OCI-M1 (cell line): Measurements from ENCODE around the gene GPR15.
"Not testable (repeated sequence)": the region's sequence is repeated elsewhere in the genome, so short reads cannot be mapped to it uniquely, and the experiment has no call there.

Experiments used
- DNase-seq: peaks from one replicate; lab custom pipeline; 2025; lab: John Stamatoyannopoulos, UW

GPR15 gene

DNA sequence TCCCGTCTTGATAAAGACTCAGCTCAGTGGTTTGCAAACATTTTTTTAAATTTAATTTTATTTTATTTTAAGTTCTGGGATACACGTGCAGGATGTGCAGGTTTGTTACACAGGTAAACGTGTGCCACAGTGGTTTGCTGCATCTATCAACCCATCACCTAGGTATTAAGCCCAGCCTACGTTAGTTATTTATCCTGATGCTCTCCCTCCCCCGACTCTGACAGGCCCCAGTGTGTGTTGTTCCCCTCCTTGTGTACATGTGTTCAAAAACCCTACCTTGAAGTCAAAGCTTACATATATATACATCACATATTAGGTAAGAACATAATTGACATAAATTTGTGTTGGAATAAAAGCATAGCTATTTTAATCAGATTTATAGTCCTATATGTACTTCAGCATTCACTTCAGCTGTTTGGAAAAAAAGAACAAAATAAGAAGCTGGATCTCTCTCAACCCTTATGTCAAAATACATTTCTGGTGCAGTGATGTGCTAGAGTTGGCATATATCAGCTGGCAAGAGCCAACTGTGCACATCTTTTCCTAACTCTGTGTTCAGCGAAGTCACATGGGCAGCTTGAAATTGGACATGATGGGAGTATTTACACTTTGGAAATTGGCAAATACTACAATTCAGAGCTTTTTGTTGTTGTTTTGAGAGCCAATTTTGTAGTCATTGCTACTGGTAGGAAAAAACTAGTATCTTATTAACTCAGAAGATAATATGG is 26.5 kb downstream of the GPR15 start:
- DNase-seq = no peak

DNA sequence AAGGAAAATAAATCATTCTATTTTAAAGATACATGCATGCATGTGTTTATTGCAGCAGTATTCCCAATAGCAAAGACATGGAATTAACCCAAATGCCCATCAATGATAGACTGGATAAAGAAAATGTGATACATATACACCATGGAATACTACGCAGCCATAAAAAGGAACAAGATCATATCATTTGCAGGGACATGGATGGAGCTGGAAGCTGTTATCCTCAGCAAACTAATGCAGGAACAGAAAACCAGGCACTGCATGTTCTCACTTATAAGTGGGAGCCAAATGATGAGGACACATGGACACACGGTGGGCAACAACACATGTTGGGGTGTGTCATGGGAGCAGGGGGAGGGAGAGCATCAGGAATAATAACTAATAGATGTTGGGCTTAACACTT is 28.0 kb downstream of the GPR15 start:
- DNase-seq = not testable (repeated sequence)

GRCh38 chr3:98560911-98561310 is 29.1 kb downstream of the GPR15 start:
- DNase-seq = no peak

GRCh38 chr3:98561727-98562521 is 30.1 kb downstream of the GPR15 start:
- DNase-seq = peak; percentile 21

DNA sequence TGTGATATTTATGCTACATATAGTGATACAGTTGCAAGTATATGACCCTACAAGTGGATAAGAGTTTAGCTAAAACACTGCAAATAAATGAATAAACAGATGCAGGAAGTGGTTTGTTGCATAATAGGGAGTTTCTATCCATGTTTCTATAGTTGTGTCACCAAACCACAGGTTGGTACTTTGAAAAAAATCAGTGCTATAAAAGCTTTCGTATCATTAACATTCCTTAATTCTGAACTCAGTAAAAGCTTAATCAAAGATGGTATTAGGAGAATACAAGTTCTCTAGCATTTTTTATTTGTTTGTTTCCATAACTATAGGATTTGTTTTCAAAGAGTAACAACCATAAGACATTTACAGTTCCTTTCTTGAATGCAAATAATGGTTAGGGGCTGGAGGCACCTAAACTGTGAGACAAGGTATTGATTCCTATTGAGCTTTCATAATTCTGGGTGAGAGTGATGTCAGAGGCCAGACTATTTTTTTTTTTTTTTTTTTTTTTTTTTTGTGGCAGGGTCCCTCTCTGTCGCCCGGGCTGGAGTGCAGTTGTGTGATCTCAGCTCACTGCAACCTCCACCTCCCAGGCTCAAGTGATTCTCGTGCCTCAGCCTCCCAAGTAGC is 32.0 kb downstream of the GPR15 start:
- DNase-seq = peak; percentile 38

DNA sequence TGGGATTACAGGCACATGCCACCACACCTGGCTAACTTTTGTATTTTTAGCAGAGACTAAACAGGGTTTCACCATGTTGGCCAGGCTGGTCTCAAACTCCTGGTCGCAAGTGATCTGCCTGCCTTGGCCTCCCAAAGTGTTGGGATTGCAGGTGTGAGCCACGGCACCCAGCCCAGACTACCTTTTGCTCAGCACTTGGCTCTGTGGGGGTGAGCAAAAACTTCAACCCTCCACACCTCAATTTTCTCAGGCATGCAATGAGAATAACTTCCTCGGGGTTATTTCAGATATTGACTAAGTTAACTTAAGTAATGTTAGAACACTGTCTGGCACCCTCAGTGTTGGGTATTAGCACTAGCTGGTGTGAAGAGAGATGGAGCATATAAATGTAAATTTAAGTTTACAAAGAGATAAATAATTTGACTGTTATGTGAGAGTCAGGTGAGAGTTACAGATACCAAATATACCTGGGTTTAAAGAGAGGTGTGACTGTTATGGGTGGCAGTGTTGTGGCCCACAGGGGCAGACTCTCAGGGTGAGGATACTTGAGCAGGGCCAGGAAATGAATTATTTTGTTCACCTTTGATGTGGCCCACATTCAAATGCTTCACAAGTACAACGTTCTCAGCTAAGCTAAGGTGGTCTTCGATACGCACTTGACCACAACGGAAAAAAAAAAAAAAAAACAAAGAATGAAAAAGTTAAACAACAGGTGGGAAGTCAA is 32.7 kb downstream of the GPR15 start:
- DNase-seq = no peak

GRCh38 chr3:98565237-98565643 is 33.5 kb downstream of the GPR15 start:
- DNase-seq = no peak

DNA sequence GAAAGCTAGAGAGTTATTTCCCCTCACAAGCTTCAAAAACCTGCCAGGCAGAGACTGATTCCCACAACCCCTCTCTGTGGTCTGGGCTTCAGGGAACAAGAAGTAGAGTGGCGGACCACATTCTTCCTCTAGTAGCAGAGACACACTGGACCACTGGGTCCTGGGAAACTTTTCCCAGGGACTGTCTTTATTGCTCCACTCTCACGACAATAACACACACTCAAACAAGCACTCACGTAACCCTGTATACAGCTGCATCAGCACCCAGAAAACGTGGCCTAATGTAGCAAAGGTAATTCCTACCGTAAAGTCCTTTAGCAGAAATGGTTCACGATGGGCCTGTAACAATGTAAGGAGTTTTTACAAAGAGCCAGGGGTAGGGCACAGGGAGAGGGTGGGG is 34.1 kb downstream of the GPR15 start:
- no peak for DNase-seq

- no peak for DNase-seq
Observed at GRCh38 chr3:98567666-98568270, 36.0 kb downstream of the GPR15 start.

DNA sequence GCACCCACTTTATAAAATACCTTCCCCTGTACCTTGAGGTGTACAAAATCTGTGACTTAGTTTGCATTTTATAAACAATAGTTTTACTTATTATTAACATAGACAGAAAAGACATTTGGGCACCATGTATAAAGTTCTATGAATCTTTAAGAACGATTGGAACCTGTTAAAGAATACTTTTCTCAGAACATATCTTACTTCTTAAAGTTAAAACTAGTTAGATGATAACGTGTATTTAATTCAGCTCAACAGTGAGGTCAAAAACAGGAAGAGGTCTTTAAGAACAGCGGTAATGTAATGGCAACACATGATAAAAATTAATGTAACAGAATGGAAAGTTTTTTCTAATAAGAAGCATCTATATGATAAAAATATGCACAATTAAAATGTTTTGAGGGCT is 36.6 kb downstream of the GPR15 start:
- DNase-seq = no peak

DNA sequence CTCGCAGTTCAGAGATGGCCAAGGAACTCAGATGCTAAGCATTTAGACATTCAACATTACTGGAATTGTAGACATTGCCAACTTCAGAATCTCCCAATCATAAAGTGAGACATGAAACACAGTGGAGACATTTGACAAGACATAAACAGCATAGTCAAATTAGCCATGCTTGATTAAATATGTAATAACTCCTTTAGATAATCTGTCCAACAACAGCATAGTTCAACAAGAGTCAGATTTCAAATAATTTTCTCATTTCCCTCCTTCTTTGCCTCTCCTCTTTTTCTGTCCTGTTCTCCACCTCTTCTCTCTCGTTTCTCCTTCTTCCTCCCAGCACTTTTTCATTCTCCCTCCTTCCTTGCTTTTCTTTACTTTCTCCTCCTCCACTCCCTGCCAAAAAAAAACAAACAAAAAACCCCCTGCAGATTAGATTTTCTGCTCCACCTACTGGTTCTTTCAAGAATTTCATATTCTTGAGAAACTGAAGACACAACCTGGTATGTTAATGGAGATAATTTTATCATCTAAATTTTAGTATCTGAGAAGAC is 41.5 kb downstream of the GPR15 start:
- DNase-seq = peak; percentile 78

- peak; percentile 54 for DNase-seq
Observed at GRCh38 chr3:98574132-98574531, 42.4 kb downstream of the GPR15 start.

GRCh38 chr3:98577178-98577895 is 45.6 kb downstream of the GPR15 start:
- no peak for DNase-seq

- DNase-seq = no peak
Observed at GRCh38 chr3:98580401-98581386, 48.9 kb downstream of the GPR15 start.

- no peak for DNase-seq
Observed at GRCh38 chr3:98581474-98581873, 49.7 kb downstream of the GPR15 start.

DNA sequence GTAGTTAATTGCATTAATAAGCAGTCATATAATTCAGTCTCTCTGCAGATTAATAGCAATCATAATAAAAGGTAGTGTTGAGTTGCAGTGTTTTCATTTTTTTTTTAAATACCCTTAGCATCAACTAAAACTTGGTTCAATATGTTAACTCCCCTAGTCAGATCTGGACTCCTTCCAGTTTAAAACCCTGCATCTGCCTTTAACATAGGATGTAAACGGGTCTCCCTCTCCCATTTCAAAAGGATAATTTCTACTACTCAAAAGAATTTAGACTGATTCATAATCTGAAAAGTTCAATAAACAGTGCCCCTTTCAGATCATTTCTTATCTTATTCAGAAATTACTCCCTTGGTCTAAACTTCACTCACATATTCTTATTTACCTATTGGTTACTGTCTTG is 50.3 kb downstream of the GPR15 start:
- DNase-seq = no peak

- DNase-seq = peak; percentile 96
Observed at GRCh38 chr3:98583766-98584165, 52.0 kb downstream of the GPR15 start.
